PC-9 (cell line): ENCODE measurements around the gene YTHDC2. TPM values are rescaled to one million over a fixed set of nuclear protein-coding genes. Genes with fewer than 3 reads are reported as not detected.
"Not testable (repeated sequence)": the region's sequence is repeated elsewhere in the genome, so short reads cannot be mapped to it uniquely, and the experiment has no call there.

Experiments used
- BruUV-seq: library from RNA; stranded (reverse); fragments of 400-500 nt; replicated peaks from 2 replicates; lab custom pipeline; 2021; lab: Mats Ljungman, UMichigan
- CTCF ChIA-PET: fragments of 300-600 bp; sonication (Branson Sonifier 250); formaldehyde crosslinking; loops from one replicate; lab custom pipeline; 2022; ENCODE audit warnings: antibody characterized with exemption; lab: Charles Lee
- POLR2A ChIA-PET: fragments of 300-600 bp; sonication (Branson Sonifier 250); formaldehyde crosslinking; loops from one replicate; lab custom pipeline; 2022; ENCODE audit warnings: antibody characterized with exemption; ENCODE audit not compliant: unreplicated experiment; lab: Charles Lee
- DNase-seq, 2 experiments: peaks; one replicate each; pipeline versions ENCODE4 v3.0.0 to v3.0.0-alpha.2; 2015 to 2022; ENCODE audit warnings: mixed read lengths in 1 of 2
- H2AFZ ChIP-seq: fragments of 200-600 bp; sonication (generic); 2 replicates; pipeline ENCODE4 v1.8.1; 2017; ENCODE audit warnings: antibody characterized with exemption
- H3F3A ChIP-seq: fragments of 200-600 bp; sonication (generic); 2 replicates; pipeline ENCODE4 v1.8.1; 2017; ENCODE audit warnings: antibody characterized with exemption, mild to moderate bottlenecking, low read depth; ENCODE audit not compliant: insufficient read depth
- H3K27ac ChIP-seq: fragments of 200-600 bp; sonication (generic); 2 replicates; pipeline ENCODE4 v1.6.1; 2016; ENCODE audit warnings: mixed run types
- H3K27me3 ChIP-seq: fragments of 200-600 bp; sonication (generic); 2 replicates; pipeline ENCODE4 v1.6.1; 2016; ENCODE audit warnings: low read depth, mixed run types; ENCODE audit not compliant: insufficient read depth
- H3K36me3 ChIP-seq: fragments of 200-600 bp; sonication (generic); 2 replicates; pipeline ENCODE4 v1.6.1; 2016; ENCODE audit warnings: low read depth, mixed run types
- H3K4me1 ChIP-seq: fragments of 200-600 bp; sonication (generic); replicated peaks from 2 replicates; pipeline ENCODE4 v1.6.1; 2016; ENCODE audit warnings: mixed run types; ENCODE audit not compliant: insufficient read depth
- H3K4me2 ChIP-seq: fragments of 200-600 bp; sonication (generic); 2 replicates; pipeline ENCODE4 v1.6.1; 2017; ENCODE audit warnings: mixed run types
- H3K4me3 ChIP-seq: fragments of 200-600 bp; sonication (generic); 2 replicates; pipeline ENCODE4 v1.6.1; 2016; ENCODE audit warnings: mixed run types
- H3K79me2 ChIP-seq: fragments of 200-600 bp; sonication (generic); 2 replicates; pipeline ENCODE4 v1.6.1; 2017; ENCODE audit warnings: low read depth, mixed run types
- H3K9me2 ChIP-seq: fragments of 200-600 bp; sonication (generic); 2 replicates; pipeline ENCODE4 v1.8.1; 2017; ENCODE audit warnings: mild to moderate bottlenecking; ENCODE audit not compliant: insufficient read depth
- H3K9me3 ChIP-seq: fragments of 200-600 bp; sonication (generic); 2 replicates; pipeline ENCODE4 v1.8.1; 2016; ENCODE audit warnings: low read depth; ENCODE audit not compliant: insufficient read depth
- H4K20me1 ChIP-seq: fragments of 200-600 bp; sonication (generic); 2 replicates; pipeline ENCODE4 v1.8.1; 2017; ENCODE audit not compliant: insufficient read depth
- CTCF ChIP-seq: fragments of 200-600 bp; sonication (generic); conservative IDR thresholded peaks from 2 replicates; pipeline ENCODE4 v1.6.1; 2017; ENCODE audit warnings: mixed run types, antibody characterized with exemption, mild to moderate bottlenecking, moderate library complexity
- EZH2 ChIP-seq: fragments of 200-600 bp; sonication (generic); IDR thresholded peaks from 2 replicates; pipeline ENCODE4 v1.8.0; 2017; ENCODE audit warnings: antibody characterized with exemption, low read depth
- intact Hi-C: fragments of 100-400 bp; cut with micrococcal nuclease; formaldehyde crosslinking; loops from one replicate; pipeline ENCODE4 v1.10.0; 2022; ENCODE audit not compliant: unreplicated experiment
- total RNA-seq: library from RNA; stranded (reverse); gene quantifications from 2 replicates; pipeline ENCODE4 v1.2.3, GENCODE V29; 2021

YTHDC2 gene
- total RNA-seq, 1 experiment from 2014 or later, result 14.9 TPM

- Histone ChIP-seq H3K9me2 (peaks cover 6% of the 10 kb centered on the region; the same call in 1 of the 2 replicates), H3K9me3 (no peaks in the 10 kb centered on the region), H3F3A (no peaks in the 10 kb centered on the region), H4K20me1 (no peaks in the 10 kb centered on the region), H2AFZ (no peak overlapping the region), H3K27me3 (no peaks in the 10 kb centered on the region), H3K79me2 (no peaks in the 10 kb centered on the region), H3K4me3 (no peak overlapping the region), H3K27ac (no peak overlapping the region), H3K4me2 (no peak overlapping the region), H3K36me3 (no peaks in the 10 kb centered on the region; the same call in 1 of the 2 replicates), H3K4me1 (no peaks in the 10 kb centered on the region)
- no TSS peak for BruUV-seq
- ChIA-PET POLR2A (no interaction called here), CTCF (no interaction called here)
- TF ChIP-seq EZH2 (no peak), CTCF (no peak)
- no peak for DNase-seq
- intact Hi-C loops, result no loop called here
Observed at GRCh38 chr5:113598926-113599325, 85.4 kb downstream of the YTHDC2 start.

GRCh38 chr5:113600255-113600905 is 86.9 kb downstream of the YTHDC2 start:
- POLR2A ChIA-PET, result no interaction called here

GRCh38 chr5:113601423-113601822 is 87.9 kb downstream of the YTHDC2 start:
- ChIA-PET POLR2A (no interaction called here), CTCF (no interaction called here)
- Histone ChIP-seq H3F3A (no peaks in the 10 kb centered on the region), H4K20me1 (no peaks in the 10 kb centered on the region), H3K27me3 (no peaks in the 10 kb centered on the region), H3K4me1 (no peaks in the 10 kb centered on the region), H2AFZ (no peak overlapping the region), H3K9me3 (no peaks in the 10 kb centered on the region), H3K27ac (no peak overlapping the region), H3K4me2 (no peak overlapping the region), H3K79me2 (no peaks in the 10 kb centered on the region), H3K4me3 (no peak overlapping the region), H3K36me3 (no peaks in the 10 kb centered on the region; the same call in 1 of the 2 replicates), H3K9me2 (peaks cover 6% of the 10 kb centered on the region; the same call in 1 of the 2 replicates)
- intact Hi-C loops, result no loop called here
- no peak for TF ChIP-seq CTCF
- no peak for TF ChIP-seq EZH2
- DNase-seq, result no peak
- no TSS peak for BruUV-seq

More at GRCh38 chr5:113600255-113600905, 86.9 kb downstream of the YTHDC2 start:
- no peaks in the 10 kb centered on the region; the same call in 1 of the 2 replicates for H3K36me3 ChIP-seq
- H3K4me2 ChIP-seq, result no peak overlapping the region
- no peaks in the 10 kb centered on the region for H3K9me3 ChIP-seq
- no peak overlapping the region for H3K27ac ChIP-seq
- no peaks in the 10 kb centered on the region for H3K4me1 ChIP-seq
- no peak overlapping the region for H3K4me3 ChIP-seq
- no peaks in the 10 kb centered on the region for H3K27me3 ChIP-seq
- BruUV-seq, result no TSS peak
- H2AFZ ChIP-seq, result no peak overlapping the region
- no peak for TF ChIP-seq EZH2
- TF ChIP-seq CTCF, result no peak
- intact Hi-C loops, result no loop called here
- no peak for DNase-seq
- CTCF ChIA-PET, result no interaction called here
- H3K79me2 ChIP-seq, result no peaks in the 10 kb centered on the region
- peaks cover 6% of the 10 kb centered on the region; the same call in 1 of the 2 replicates for H3K9me2 ChIP-seq
- H4K20me1 ChIP-seq, result no peaks in the 10 kb centered on the region
- no peaks in the 10 kb centered on the region for H3F3A ChIP-seq

GRCh38 chr5:113603246-113603645 is 89.8 kb downstream of the YTHDC2 start:
- H3K27me3 ChIP-seq, H3K79me2 ChIP-seq, H3F3A ChIP-seq, H3K36me3 ChIP-seq, H3K4me3 ChIP-seq, intact Hi-C loops, H2AFZ ChIP-seq, CTCF ChIA-PET, H4K20me1 ChIP-seq, H3K4me2 ChIP-seq, H3K9me3 ChIP-seq, H3K4me1 ChIP-seq, POLR2A ChIA-PET, DNase-seq, H3K9me2 ChIP-seq, H3K27ac ChIP-seq, BruUV-seq: not testable (repeated sequence)
